T1000 (cell line): Measurements from ENCODE around the gene ALKBH7.
A peak's percentile ranks its signal among the peaks of the same experiment; 100 is the strongest.

Source experiments
- DNase-seq: peaks from one replicate; lab custom pipeline; 2025; ENCODE audit warnings: mixed read lengths; lab: John Stamatoyannopoulos, UW

Gene ALKBH7

GRCh38 chr19:6364353-6364752, 8.2 kb upstream of the ALKBH7 start:
- no peak for DNase-seq

- DNase-seq, result peak; percentile 95
Measured at GRCh38 chr19:6373096-6373812, 660 bp downstream of the ALKBH7 start.

DNA sequence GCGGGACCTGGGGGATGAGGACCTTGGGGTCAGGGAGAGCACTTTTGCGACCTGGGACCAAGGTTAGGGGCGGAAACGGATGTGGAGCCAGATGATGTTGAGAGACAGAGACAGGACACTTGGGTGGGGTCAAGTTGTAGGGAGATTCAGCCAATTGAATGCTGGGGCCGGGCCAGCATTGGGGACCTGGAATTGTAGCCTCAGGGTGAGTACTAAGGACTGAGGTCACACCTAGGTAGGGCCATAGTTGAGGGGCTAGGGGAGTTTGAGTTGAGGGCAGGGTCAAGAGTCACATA, 1.2 kb downstream of the ALKBH7 start:
- DNase-seq, result no peak

DNA sequence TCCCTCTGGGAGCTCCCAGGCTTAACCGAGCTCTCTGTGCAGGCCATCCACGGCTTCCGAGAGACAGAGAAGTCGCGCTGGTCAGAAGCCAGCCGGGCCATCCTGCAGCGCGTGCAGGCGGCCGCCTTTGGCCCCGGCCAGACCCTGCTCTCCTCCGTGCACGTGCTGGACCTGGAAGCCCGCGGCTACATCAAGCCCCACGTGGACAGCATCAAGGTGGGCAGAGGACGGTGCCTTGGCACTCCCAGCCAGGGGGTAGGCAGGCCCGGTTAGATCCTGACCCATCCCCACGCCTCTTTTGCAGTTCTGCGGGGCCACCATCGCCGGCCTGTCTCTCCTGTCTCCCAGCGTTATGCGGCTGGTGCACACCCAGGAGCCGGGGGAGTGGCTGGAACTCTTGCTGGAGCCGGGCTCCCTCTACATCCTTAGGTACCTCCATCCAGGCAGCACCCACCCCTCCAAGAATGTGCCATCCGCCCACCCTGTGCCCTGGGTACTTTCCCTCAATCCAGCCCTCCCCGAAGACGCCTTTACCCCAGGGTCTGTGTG, 1.6 kb downstream of the ALKBH7 start:
- no peak for DNase-seq

DNA sequence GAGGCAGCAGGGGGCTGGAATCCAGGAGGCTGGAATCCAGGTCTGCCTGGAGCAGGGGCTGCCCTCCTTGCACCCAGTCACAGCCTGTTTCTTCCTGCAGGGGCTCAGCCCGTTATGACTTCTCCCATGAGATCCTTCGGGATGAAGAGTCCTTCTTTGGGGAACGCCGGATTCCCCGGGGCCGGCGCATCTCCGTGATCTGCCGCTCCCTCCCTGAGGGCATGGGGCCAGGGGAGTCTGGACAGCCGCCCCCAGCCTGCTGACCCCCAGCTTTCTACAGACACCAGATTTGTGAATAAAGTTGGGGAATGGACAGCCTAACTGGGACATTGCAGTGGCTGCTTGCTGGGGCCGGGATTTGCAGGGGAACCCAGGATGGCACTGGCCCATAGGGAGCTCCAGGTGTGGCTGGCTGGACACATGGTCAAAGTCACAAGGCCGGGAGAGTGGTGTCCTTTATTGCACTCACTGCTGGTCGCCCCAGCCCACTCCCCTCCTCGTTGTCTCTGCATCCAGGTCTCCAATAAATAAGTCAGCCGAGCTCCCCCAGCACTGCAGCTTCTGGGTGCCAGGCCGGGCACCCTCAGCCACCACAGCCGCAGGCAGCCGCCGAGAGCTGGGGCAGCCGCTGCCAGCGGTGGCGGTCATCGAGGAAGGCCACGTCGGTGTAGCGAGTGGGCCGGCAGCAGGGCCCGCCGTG, 2.3 kb downstream of the ALKBH7 start:
- no peak for DNase-seq

- DNase-seq, result no peak
Measured at GRCh38 chr19:6375411-6376010, 2.9 kb downstream of the ALKBH7 start, which contains the start of gene PSPN. TSS of gene PSPN (minus strand) at chr19:6375933. CDS start at chr19:6375849, 84 bp downstream.

- DNase-seq, result no peak
Measured at GRCh38 chr19:6376512-6377190, 4.1 kb downstream of the ALKBH7 start.

GRCh38 chr19:6378041-6378440, 5.4 kb downstream of the ALKBH7 start:
- no peak for DNase-seq

DNA sequence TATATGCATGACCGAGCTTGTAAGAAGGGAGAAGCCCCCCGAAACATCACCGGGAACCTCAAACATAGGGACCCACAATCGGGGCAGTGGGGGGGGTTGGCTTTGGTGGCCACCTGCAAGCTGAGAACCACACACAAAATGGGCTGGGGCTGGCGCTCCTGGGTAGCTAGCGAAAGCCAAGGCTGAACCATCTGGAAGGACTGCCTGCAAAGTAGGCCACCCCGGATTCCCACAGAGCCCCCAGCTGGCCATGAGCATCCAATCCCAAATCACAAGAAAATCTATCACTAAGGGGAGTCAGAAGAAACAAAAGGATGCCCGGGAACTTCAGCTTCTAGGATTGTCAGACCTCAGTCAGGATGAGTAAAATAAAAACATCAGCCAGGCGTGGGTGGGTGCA, 5.9 kb downstream of the ALKBH7 start:
- DNase-seq, result no peak

GRCh38 chr19:6379744-6380143, 7.2 kb downstream of the ALKBH7 start:
- no peak for DNase-seq

- no peak for DNase-seq
Measured at GRCh38 chr19:6381030-6381750, 8.6 kb downstream of the ALKBH7 start.

GRCh38 chr19:6383188-6383587, 10.6 kb downstream of the ALKBH7 start:
- no peak for DNase-seq

DNA sequence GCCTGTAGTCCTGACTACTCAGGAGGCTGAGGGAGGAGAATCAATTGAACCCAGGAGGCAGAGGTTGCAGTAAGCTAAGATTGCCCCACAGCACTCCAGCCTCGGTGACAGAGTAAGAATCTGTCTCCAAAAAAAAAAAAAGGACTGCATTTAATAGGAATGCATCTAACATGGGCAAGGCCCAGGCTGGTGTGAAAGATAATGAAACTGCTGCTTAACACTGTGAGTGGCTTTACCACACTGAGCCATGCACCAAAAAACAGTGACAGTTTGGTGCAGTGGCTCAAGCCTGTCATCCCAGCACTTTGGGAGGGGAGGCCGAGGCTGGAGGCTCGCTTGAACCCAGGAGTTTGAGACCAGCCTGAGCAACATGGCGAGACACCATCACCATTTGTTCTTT, 11.8 kb downstream of the ALKBH7 start:
- DNase-seq, result no peak

GRCh38 chr19:6387372-6387771, 14.8 kb downstream of the ALKBH7 start:
- DNase-seq, result no peak

- no peak for DNase-seq
Measured at GRCh38 chr19:6392221-6393073, 19.9 kb downstream of the ALKBH7 start.

GRCh38 chr19:6393074-6393982, 20.7 kb downstream of the ALKBH7 start, which contains the start of gene GTF2F1:
TSS of gene GTF2F1 (minus strand) at chr19:6393164. CDS start at chr19:6392995, 169 bp downstream.
- DNase-seq, result peak; percentile 91

GRCh38 chr19:6393983-6394412, 21.4 kb downstream of the ALKBH7 start:
- DNase-seq, result no peak

- DNase-seq, result no peak
Measured at GRCh38 chr19:6394831-6395230, 22.2 kb downstream of the ALKBH7 start.

DNA sequence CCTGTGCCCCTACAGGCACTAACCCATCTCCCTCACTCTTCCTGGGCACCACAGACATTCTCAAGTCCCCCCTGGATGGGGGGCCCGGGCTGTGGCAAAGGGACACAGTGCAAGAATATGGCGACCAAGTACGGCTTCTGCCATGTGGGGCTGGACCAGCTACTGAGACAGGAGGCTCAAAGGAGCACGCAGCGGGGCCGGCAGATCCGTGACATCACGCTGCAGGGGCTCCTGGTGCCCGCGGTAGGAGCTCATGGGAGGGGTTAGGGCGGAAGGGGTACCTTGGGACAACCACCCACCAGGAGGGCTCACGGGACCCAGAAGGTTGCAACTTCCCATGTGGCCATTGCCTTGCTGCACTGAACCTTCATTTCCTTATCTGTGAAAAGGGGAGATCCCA, 23.7 kb downstream of the ALKBH7 start:
- DNase-seq, result no peak
